Head of caudate nucleus (tissue), 42 donors: ENCODE data around the gene TMEM259.

Experiments
- DNase-seq, 42 donors: peaks; one replicate each; pipeline versions ENCODE4 v3.0.0 to v3.0.0-alpha.2; 2020 to 2021; ENCODE audit warnings: mixed read lengths in 7 of 42
- intact Hi-C: fragments of 100-400 bp; cut with DNase I; formaldehyde crosslinking; loops from one replicate; pipeline ENCODE4 v1.15.0; 2022

The TMEM259 gene

DNA sequence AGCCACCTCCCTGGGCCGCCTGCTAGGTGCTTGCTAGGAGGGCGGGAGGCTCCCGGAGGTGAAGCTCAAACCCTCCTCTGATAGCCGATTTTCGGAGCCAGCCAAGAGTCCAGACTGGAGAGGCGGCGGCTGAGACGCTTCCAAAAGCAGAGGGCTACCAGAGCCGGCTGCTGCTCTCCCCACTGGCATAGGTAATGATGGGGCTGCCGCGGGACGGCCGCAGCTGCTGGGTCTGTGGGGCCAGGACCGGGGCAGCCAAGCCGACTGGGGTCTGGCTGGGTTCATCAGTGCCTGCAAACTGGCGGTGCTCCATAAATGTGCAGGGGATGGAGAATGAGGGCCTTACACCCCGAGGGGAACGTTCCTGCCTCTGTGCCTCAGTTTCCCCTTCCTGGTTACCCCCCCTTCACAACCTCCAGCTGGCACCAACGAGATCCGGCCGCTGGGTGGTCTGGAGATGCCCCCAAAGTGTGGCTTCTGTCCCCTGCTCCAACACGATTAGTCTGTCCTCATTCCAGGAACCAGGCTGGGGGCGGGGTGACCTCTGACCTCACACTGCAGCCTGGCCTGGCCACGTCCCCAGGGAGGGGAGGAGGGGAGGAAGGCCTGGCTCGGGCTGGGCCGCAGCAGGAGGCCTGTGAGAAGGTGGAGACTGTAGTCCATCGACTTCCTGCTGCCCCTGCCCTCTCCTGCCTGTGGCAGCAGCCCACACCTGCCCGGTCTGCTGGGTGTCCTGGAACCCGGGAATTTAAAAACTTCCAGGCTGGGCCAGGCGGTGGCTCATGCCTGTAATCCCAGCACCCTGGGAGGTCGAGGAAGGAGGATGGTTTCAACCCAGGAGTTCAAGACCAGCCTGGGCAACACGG lies 40.6 kb downstream of the TMEM259 start:
- intact Hi-C loops, result no loop called here
- no peak for DNase-seq

DNA sequence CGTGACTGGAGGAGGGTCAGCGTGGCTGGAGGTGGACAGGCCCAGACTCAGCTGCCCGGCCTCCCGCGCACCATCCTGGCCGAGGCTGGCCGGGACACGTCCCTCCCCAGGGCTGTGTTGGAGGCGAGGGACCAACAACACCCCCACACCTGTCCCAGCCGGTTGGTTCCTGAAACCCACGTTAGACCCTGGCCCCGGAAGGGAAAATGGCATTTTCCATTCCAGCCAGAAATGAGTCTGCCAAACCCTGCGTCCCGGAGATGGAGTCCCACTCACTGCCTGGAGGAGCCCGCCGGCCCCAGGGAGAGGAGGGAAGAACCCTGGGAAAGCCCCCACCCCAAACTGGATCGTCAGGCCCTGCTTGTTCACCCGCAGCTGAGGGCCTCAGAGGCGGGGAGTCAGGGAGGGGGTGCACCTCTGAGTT lies 41.6 kb downstream of the TMEM259 start:
- DNase-seq, result no peak

DNA sequence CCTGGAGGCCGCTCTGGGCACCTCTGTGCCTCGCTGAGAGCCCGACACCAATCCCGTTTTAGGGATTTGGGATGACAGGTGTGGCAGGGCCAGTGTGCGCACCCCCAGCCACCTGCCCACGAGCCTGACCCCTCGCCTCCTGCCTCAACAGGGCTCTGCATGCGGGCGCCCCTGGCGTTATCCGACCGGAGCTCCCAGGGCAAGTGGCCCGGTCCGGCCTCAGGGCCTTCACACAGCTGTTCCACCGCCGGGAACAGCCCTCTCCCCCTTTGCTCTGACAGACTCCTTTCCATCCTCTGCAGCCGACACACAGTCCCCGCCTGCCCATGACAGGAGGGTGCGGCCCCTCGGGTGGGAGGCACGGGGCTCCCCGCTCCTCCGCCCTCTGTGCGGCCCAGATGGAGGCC lies 43.9 kb downstream of the TMEM259 start:
- intact Hi-C loops, result no loop called here
- DNase-seq, result no peak

More for the DNA sequence above, 41.6 kb downstream of the TMEM259 start:
- intact Hi-C loops, result loop anchor here (2.0 kb wide), 1 partner anchor 119 kb away; no protein-coding TSS in a partner anchor

DNA sequence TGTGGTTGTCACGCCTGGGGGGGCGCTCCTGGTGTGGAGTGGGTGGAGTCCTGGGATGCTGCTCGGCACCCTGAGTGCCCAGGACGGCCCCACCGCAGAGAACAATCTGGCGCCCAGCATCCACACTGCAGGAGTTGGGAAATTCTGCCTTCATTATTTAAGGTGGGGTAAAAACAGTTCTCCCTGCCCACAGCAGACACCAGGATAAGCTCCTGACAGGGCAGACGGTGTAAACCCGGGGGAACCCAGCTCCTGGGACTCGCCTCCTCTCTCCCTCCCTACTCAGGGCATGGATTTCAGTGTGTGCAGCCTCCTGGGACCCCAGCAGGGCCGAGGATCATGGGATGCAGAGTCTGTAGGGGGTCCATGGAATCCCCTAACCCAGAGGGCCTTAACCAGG lies 44.4 kb downstream of the TMEM259 start:
- intact Hi-C loops, result no loop called here

DNA sequence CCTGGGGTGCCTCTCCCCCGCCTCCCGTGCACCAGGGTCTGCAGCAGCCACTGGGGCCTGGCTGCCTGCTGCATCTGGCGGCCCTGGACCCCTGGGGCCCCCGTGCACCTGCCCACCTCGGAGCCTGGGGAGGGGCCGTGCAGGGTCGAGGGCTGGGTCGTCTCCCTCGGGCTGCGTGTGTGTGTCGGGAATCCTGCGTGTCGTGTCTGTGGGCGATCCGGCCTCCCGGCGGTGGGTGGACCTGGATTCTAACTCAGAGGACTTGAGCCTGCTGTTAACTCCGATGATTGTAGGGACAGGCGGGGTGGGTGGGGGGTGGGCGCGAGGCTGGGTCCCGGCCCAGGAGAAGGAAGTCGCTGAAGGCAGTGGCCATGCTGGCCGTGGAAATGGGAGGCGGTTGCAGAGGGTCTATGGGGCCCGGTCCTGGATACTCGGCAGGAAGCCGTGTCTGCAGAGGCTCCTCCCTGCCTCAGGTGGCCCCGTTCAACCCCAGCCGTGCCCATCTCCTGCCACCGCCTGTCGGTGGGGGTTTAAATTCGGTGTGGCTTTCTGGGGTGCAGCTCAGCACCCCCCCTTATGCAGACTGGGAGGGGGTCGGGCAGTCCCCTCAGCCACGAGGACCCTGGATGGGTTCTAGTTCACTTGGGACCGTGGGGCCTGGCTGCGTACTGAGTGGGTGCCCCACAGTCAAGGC lies 46.2 kb downstream of the TMEM259 start:
- intact Hi-C loops, result no loop called here

More for the DNA sequence above, 44.4 kb downstream of the TMEM259 start:
- DNase-seq, result no peak

DNA sequence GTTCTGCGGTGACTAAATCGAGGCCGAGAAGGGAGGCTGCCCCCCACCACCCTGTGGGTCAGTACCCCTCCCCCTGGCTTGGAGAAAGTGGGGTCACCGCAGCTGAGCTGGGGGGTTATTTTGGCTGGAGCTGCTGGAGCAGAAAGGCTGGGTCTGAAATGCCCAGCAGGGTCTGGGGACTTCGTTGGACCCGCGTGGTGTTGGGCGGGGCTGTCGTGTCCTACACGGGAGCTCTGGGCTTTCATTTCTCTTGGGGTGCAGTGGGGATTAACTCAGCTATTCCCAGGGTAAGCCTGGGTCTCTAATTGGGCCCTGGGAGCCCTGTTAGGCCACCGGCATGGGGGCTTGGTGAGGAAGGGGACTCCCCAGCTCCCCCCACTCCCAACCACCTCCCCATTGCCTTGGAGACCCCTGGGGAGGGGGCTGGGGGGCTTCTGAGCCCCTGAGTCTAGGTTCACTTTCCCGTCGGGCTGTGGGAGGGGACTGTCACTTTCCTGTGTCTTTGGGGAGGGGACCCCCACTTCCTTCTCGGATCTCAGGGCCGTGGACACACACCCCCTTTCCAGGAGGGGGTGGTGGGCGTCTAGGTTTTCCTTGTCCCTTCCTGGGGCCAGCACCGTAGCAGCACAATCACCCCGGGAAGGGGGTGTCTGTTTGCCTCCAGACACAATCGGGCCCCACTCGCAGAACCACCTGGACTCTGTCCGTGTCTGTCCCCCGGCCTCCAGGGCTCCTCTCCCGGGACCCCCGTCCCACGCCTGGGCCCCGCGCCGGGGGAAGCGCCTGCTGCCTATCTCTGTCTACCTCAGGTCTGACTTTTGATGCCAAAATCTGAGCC lies 47.0 kb downstream of the TMEM259 start:
- intact Hi-C loops, result no loop called here
- DNase-seq, result no peak

More for the DNA sequence above, 46.2 kb downstream of the TMEM259 start:
- DNase-seq, result no peak

DNA sequence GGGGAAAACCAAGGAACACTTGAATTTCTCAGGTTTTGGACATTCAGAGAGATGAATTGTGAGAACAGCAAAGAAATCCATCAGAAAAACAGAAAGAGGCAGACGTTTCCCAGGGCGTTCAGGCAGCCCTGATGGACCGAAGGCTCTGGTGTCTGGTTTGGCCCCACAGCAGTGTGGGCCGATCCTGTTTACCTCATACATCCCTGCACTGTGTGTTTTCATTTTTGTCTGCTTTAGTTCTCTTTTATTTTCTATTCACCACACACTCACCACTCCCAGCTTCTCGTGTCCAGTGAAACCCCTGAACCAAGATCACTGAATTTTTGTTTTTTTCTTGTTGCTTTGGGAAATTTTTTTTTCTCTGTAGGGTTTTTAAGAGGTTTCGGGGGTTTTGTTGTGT lies 48.6 kb downstream of the TMEM259 start:
- DNase-seq, result no peak
- intact Hi-C loops, result no loop called here

DNA sequence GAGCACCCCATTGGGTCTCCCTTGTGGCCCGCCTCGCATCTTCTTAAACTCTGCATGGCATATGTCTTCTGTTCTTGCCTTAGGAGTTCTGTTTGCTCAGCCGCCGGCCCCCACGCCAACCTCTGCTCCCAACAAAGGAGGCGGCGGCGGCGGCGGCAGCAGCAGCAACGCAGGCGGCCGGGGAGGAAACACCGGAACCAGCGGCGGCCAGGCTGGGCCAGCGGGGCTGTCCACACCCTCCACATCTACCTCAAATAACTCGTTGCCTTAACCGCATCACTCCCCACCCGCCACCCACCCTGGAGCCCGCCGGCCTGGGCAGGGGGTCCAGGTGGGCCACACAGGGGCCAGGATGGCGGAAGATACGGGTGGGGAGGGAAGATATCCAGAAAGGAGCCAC lies 49.1 kb downstream of the TMEM259 start:
- intact Hi-C loops, result no loop called here

DNA sequence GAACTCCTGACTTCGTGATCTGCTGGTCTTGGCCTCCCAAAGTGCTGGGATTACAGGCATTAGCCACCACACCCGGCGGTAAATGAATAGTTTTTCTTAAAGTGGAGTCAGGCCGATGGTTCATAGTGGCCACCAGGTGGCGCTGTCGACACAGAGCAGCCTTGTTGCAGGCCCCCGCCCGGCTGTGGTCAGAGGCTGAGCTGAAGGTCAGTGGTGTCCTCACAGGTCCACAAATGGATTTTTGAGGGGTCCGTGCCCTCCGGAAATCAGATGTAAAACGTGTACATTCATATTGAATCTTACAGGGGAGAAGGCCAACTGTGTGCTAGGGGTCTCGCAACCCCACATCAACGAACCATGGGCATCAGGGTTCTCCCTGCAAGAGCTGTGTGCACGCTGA lies 50.2 kb downstream of the TMEM259 start:
- no peak for DNase-seq
- intact Hi-C loops, result no loop called here

More for the DNA sequence above, 49.1 kb downstream of the TMEM259 start:
- DNase-seq, result no peak

DNA sequence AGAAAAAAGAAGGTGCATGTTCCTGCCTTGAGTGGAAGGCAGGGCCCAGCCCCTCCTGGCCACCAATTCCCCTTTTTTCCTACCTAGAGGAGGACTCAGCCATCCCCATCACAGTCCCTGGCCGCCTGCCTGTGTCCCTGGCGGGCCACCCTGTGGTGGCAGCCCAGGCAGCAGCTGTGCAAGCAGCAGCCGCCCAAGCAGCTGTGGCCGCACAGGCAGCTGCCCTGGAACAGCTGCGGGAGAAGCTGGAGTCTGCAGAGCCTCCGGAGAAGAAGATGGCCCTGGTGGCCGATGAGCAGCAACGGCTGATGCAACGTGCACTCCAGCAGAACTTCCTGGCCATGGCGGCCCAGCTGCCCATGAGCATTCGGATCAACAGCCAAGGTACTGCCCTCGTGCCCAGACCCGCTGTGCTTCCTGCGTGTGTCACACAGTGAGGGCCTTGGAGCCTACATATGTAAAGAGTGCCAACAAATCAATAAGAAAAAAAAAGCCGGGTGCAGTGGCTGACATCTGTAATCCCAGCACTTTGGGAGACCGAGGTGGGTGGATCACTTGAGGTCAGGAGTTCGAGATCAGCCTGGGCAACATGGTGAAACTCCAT lies 54.3 kb downstream of the TMEM259 start:
- intact Hi-C loops, result no loop called here
- no peak for DNase-seq

DNA sequence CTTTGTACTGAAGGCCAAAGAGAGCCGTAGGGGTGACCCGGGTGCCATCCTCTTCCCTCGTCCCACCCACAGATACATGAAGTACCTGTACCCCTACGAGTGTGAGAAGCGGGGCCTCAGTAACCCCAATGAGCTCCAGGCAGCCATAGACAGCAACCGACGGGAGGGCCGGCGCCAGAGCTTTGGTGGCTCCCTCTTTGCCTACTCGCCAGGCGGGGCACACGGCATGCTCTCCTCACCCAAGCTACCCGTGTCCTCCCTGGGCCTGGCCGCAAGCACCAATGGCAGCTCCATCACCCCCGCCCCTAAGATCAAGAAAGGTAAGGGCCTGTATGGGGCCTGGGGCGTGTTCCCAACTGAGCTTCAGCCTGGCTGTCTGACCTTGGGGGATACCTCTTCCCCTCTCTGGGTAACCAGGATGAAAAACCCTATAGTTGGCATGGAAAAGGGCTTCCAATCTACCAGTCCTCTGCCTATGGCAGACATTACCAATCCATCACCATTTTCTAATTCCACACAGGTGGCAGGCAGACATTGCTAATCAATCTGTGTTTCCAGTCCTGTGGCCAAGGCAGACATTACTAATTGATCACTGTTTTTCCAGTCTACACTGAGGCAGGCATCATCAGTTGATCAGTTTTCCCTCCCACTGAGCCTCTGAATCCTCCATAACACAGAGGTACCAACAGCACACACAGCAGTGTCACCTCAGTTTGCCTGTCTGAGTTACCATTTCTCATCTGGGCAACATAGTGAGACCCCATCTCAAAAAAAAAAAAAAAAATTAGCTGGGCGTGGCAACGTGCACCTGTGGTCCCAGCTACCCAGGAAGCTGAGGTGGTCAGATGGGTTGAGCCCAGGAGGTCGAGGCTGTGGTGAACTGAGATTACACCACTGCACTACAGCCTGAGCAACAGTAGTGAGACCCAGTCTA lies 55.9 kb downstream of the TMEM259 start:
- no peak for DNase-seq
- intact Hi-C loops, result no loop called here

DNA sequence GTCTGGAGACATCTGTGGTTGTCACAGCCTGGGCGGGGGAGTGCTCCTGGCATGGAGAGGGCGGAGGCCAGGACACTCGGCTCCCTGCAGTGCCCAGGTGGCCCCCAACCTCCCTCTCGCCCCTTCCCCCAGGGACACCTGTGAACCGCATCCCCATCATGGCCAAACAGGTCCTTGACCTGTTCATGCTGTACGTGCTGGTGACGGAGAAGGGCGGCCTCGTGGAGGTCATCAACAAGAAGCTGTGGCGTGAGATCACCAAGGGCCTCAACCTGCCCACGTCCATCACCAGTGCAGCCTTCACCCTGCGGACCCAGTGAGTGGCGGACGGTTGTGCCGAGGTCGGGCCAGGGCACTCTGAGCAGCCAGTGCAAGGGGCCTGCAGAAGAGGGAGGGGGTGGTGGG lies 56.8 kb downstream of the TMEM259 start:
- intact Hi-C loops, result no loop called here
- no peak for DNase-seq

DNA sequence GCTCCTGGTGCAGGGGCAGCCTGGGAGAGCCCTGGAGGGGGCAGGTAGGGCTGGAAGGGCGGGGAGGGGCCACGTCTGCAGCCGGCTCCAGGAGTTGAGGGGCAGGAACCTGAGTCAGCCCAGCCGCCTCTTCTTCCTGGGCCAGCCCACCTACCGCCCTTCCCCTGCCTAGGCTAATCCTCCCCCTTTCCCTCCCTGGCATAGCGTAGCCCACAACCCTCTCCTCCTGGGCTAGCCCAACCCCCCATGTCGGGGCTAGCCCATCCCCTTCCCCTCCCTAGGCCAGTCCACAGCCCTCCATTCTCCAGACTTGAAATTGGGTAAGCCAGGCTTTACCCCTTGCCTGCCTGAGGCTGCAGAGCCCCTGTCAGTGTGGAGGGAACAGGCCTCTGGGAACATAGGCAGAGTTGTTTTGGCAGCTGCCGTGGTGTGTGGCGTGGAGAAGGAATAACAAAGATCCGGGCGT lies 57.4 kb downstream of the TMEM259 start:
- intact Hi-C loops, result no loop called here
- DNase-seq, result no peak

DNA sequence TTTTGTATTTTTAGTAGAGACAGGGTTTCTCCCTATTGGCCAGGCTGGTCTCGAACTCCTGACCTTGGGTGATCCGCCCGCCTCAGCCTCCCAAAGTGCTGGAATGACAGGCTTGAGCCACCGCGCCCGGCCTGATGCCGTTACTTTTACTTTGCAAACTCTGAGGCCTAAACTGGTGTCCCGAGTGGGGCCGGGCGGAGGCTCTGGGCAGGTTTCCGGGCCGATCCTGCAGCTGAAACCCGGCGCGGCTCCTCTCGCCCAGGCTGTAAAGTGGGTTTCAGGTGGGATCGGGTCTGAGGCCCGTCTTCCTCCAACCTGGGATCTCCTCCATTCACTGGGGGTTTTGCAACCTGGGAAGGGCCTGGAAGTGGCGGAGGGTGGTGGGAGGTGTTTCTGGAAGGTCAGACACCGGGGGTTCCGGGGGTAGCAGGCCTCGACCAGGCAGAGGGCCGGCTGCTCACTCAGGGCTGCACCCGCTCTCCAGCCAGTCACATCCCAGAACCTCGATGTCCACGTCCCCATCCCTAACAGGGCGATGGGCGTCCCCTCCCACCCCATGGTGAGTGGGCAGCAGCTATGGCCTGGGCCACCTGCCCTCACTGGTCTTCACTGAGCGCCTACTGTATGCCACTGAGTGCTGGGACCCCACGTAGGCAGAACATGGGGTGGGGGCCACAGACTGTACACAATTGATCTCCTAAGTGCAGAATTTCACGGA lies 58.1 kb downstream of the TMEM259 start:
- intact Hi-C loops, result no loop called here
- no peak for DNase-seq

DNA sequence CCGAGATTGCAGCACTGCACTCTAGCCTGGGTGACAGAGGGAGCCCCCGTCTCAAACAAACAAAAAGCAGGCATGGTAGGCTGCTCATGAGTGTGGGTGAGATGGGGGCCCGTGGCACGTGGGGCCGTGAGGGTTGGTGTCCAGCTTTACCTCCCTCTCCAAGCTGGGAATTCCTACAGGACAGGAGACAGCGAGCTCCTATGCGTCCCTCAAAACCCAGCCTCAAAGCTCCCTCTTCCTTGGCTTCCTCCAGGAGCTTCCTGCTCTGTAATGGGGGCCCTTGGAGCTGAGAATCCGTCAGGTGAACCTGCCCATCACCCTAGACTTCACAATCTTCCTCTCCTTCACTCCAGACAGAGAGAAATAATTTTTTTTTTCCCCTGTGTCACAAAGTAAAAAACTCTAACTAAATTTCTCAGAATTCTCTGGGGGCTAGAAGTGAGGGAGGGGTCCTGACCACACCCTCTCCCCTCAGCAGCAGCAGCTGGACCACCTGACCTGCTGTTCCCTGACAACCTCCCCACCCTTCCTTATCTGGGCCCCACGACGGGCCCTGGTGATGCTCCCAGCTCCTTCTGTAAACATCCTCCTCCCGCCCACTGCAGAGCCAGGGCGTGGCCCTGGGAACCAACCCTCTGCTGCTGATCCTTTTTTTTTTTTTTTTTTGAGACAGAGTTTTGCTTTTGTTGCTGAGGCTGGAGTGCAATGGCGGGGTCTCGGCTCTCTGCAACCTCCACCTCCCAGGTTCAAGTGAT lies 58.9 kb downstream of the TMEM259 start:
- no peak for DNase-seq
- intact Hi-C loops, result no loop called here

DNA sequence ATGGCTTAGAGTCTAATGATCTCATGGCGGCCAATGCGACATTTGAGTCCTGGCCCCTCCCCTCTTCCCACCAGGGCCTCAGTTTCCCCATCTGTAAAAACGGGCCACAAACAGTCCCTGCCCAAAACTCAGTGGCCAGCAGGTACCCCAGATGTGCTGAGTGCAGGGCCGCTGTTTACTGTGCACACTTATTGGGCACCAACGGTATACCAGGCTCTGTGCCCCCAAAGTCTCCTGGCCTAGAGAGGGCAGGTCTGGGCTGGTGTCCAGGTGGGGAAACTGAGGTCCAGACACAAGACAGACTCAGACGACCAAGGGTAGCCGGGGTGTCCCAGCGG lies 60.4 kb downstream of the TMEM259 start:
- intact Hi-C loops, result no loop called here
- no peak for DNase-seq

DNA sequence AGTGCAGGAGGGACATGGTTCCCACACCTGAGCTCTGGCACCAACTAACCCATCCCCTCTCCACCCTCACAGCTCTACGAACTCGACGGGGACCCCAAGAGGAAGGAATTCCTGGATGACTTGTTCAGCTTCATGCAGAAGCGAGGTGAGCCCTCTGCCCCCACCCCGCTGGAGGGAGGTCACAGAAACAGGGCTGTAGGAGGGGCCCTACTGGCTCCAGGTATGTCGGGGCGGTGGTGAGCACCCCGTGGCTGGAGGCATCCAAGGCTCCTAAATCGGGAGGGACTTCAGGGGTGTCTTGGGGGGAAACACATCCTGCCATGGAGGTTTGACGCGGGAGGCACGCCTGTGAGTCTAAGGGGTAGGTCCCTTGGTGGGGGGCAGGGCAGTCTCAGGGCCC lies 60.9 kb downstream of the TMEM259 start:
- intact Hi-C loops, result no loop called here
- DNase-seq, result no peak
